Measurements from ENCODE around the gene TAF9B. TPM values are rescaled to one million over a fixed set of nuclear protein-coding genes. Genes with fewer than 3 reads are reported as not detected.
A peak's percentile ranks its signal among the peaks of the same experiment; 100 is the strongest.
"Not testable (repeated sequence)": the region's sequence is repeated elsewhere in the genome, so short reads cannot be mapped to it uniquely, and the experiment has no call there.

TAF9B gene
- 10 to 100 TPM; 17.2 to 30.9 (median 28.5) TPM for total RNA-seq (2021; fragmentation: NEBNext Ultra II Directional; extraction: Animal tissue kit (Norgen Biotek cat#: 25700))
- long read RNA-seq, transcript TAF9B-201 (7 exons, 2,713 nt), result major isoform, 10 of 12 reads
- long read RNA-seq, partial matches to known transcripts, result 0 of 12 reads
- long read RNA-seq, other reads (novel, unspliced or antisense), result 2 of 12 reads

- Mint-ChIP-seq H3K4me1 (ENCODE audit: low read depth) (no peaks in the 10 kb centered on the region), H3K4me3 (peak within 1 kb of the TSS; percentile 94), H3K9me3 (no peaks in the 10 kb centered on the region), H3K27me3 (ENCODE audit: insufficient read depth) (peaks cover 2% of the 10 kb centered on the region; the same call in 1 of the 2 replicates), H3K27ac (peak within 1 kb of the TSS; percentile 87), H3K36me3 (ENCODE audit: low read depth) (no peaks in the 10 kb centered on the region)
- DNase-seq, result peak; percentile 72
- no peak for TF ChIP-seq CTCF (IDR thresholded peaks at IDR 0.05)
Measured at GRCh38 chrX:78139160-78140123, at the start of gene TAF9B. TAF9B (minus strand) TSS chrX:78139650; CDS start chrX:78139611, 39 bp downstream.

GRCh38 chrX:78182881-78183280, 43.4 kb upstream of the TAF9B start:
- no peaks in the 10 kb centered on the region for H3K9me3 Mint-ChIP-seq
- no peak for DNase-seq
- H3K4me3 Mint-ChIP-seq, result no peak overlapping the region
- H3K36me3 Mint-ChIP-seq (ENCODE audit: low read depth), result no peaks in the 10 kb centered on the region
- no peak for TF ChIP-seq CTCF (IDR thresholded peaks at IDR 0.05)
- no peaks in the 10 kb centered on the region for H3K4me1 Mint-ChIP-seq (ENCODE audit: low read depth)
- no peaks in the 10 kb centered on the region; the same call in 1 of the 2 replicates for H3K27me3 Mint-ChIP-seq (ENCODE audit: insufficient read depth)
- H3K27ac Mint-ChIP-seq, result no peak overlapping the region

DNA sequence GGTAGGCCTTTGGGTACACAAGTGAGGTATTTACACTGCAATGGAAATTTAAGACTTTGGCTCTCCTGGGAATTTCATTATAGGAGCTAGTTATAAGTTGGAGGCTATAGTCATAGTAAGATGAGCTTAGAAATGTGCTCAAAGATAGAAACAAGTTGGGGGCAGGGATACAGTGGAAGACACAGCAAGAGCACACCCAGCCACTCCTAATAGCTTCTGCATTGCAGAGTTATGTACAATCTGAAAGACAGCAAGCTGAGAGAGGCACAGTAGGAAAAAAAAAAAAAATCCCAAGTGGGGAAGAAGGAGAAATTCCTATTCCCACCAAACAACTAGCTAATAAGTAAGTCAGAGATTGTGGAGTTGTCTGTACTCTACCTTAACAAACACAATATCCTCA, 41.9 kb upstream of the TAF9B start:
- no peaks in the 10 kb centered on the region for H3K36me3 Mint-ChIP-seq (ENCODE audit: low read depth)
- no peak overlapping the region for H3K27ac Mint-ChIP-seq
- H3K9me3 Mint-ChIP-seq, result no peaks in the 10 kb centered on the region
- no peaks in the 10 kb centered on the region; the same call in 1 of the 2 replicates for H3K27me3 Mint-ChIP-seq (ENCODE audit: insufficient read depth)
- H3K4me3 Mint-ChIP-seq, result no peak overlapping the region
- H3K4me1 Mint-ChIP-seq (ENCODE audit: low read depth), result no peaks in the 10 kb centered on the region
- DNase-seq, result no peak
- no peak for TF ChIP-seq CTCF (IDR thresholded peaks at IDR 0.05)

- Mint-ChIP-seq H3K27ac (no peak overlapping the region), H3K4me3 (no peak overlapping the region)
- no peak for TF ChIP-seq CTCF (IDR thresholded peaks at IDR 0.05)
Measured at GRCh38 chrX:78168065-78168464, 28.6 kb upstream of the TAF9B start.

DNA sequence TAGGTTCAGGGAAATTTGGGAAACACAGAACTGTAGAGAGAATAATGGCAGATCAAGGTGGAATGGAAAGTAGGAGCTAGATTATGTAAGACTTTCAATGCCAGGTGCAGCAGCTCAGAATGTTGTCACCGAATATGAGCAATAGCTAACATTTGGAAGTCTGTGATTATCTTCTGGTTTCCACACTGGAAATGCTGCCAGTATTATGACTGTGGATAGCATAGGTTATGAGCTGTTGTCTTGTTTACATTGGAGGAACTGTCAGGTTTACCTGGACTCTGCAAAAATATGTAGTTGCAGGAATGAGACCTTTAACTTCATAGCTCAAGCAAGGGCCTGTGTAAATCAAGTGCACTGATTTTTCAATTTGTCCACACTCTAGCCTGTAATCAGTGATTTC, 26.0 kb upstream of the TAF9B start:
- H3K27ac Mint-ChIP-seq, result no peak overlapping the region
- H3K9me3 Mint-ChIP-seq, result no peaks in the 10 kb centered on the region
- H3K4me3 Mint-ChIP-seq, result no peak overlapping the region
- DNase-seq, result no peak
- no peaks in the 10 kb centered on the region for H3K36me3 Mint-ChIP-seq (ENCODE audit: low read depth)
- TF ChIP-seq CTCF (IDR thresholded peaks at IDR 0.05), result no peak
- peaks cover 2% of the 10 kb centered on the region; the same call in 1 of the 2 replicates for H3K27me3 Mint-ChIP-seq (ENCODE audit: insufficient read depth)
- no peaks in the 10 kb centered on the region for H3K4me1 Mint-ChIP-seq (ENCODE audit: low read depth)

More at GRCh38 chrX:78168065-78168464, 28.6 kb upstream of the TAF9B start:
- no peaks in the 10 kb centered on the region for H3K9me3 Mint-ChIP-seq
- peaks cover 2% of the 10 kb centered on the region; the same call in 1 of the 2 replicates for H3K27me3 Mint-ChIP-seq (ENCODE audit: insufficient read depth)
- no peak for DNase-seq
- no peaks in the 10 kb centered on the region for H3K36me3 Mint-ChIP-seq (ENCODE audit: low read depth)
- no peaks in the 10 kb centered on the region for H3K4me1 Mint-ChIP-seq (ENCODE audit: low read depth)

DNA sequence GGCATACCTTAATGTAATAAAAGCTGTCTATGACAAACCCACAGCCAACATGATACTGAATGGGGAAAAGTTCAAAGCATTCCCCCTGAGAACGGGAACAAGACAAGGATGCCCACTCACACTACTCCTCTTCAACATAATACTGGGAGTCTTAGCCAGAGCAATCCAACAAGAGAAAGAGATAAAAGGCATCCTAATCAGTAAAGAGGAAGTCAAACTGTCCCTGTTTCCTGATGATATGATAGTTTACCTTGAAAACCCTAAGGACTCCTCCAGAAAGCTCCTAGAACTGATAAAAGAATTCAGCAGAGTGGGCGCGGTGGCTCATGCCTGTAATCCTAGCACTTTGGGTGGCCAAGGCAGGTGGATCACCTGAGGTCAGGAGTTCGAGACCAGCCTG, 23.7 kb upstream of the TAF9B start:
- not testable (repeated sequence) for H3K4me1 Mint-ChIP-seq (ENCODE audit: low read depth); H3K27me3 Mint-ChIP-seq (ENCODE audit: insufficient read depth); H3K9me3 Mint-ChIP-seq; H3K36me3 Mint-ChIP-seq (ENCODE audit: low read depth); DNase-seq; H3K27ac Mint-ChIP-seq; H3K4me3 Mint-ChIP-seq

DNA sequence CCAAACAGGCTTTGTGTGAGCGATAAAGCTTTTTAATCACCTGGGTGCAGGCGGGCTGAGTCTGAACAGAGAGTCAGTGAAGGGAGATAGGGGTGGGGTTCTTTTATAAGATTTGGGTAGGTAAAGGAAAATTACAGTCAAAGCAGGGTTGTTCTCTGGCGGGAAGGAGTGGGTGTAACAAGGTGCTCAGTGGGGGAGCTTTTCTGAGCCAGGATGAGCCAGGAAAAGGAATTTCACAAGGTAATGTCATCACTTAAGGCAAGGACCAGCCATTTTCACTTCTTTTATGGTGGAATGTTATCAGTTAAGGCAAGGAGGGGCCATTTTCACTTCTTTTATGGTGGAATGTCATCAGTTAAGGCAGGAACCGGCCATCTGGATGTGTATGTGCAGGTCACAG, 21.3 kb upstream of the TAF9B start:
- DNase-seq; H3K27ac Mint-ChIP-seq; H3K4me3 Mint-ChIP-seq; H3K4me1 Mint-ChIP-seq (ENCODE audit: low read depth); H3K9me3 Mint-ChIP-seq; H3K36me3 Mint-ChIP-seq (ENCODE audit: low read depth); H3K27me3 Mint-ChIP-seq (ENCODE audit: insufficient read depth): not testable (repeated sequence)

DNA sequence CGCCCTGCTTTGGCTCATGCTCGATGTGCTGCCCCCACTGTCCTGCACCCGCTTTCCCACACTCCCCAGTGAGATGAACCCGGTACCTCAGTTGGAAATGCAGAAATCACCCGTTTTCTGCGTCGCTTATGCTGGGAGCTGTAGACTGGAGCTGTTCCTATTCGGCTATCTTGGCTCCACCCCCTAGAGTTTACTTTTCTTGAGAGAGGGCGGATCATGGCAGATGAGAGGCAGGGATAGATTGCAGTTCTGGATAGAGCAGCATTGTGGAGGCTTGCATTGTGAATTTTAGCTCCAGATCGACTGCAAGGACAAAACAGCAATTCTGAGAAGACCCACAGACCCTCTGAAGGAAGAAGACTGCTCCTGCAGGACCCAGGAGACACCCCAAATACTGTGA, 18.4 kb upstream of the TAF9B start:
- H3K36me3 Mint-ChIP-seq (ENCODE audit: low read depth); H3K27ac Mint-ChIP-seq; H3K4me1 Mint-ChIP-seq (ENCODE audit: low read depth); DNase-seq; H3K9me3 Mint-ChIP-seq; H3K4me3 Mint-ChIP-seq; H3K27me3 Mint-ChIP-seq (ENCODE audit: insufficient read depth): not testable (repeated sequence)
